AML-193 (cell line): Measurements from ENCODE around the gene CPEB3.

ENCODE experiments used
- DNase-seq, 2 experiments: peaks; one replicate each; lab custom pipeline; 2025; lab: John Stamatoyannopoulos, UW

Gene CPEB3

DNA sequence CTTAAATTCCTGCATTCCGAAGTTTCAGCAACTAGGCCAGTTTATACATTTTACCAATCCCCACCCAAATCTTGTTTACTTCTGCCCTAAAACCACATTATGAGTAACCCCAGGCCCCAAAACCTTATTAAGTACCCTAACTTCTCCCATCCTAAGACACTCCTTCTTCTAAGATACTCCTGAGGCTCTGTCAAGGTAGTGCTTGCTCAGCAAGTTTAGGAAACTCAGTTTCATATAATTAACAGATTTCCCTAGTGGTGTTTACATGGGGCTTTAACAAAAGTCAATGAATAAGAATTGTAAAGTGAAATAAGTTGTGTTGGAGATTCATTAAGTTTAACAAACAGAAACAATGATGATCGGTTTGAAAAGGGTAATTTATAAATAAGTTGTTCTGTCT lies 77.8 kb downstream of the CPEB3 start:
- DNase-seq = no peak

DNA sequence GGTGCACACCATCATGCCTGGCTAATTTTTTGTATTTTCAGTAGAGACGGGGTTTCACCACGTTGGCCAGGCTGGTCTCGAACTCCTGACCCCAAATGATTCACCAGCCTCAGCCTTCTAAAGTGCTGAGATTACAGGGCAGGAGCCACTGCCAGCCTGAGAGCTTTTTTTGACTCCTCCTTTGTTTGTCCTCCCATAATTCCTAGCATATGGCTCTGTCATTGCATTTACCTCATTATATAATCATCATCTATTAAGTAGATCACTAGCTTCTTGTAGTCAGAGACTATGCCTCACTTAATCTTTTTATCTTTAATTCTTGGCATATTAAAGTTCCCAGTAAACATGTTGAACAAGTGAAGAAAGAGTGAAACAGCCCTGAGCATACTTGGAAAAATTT lies 82.1 kb downstream of the CPEB3 start:
- no peak for DNase-seq

DNA sequence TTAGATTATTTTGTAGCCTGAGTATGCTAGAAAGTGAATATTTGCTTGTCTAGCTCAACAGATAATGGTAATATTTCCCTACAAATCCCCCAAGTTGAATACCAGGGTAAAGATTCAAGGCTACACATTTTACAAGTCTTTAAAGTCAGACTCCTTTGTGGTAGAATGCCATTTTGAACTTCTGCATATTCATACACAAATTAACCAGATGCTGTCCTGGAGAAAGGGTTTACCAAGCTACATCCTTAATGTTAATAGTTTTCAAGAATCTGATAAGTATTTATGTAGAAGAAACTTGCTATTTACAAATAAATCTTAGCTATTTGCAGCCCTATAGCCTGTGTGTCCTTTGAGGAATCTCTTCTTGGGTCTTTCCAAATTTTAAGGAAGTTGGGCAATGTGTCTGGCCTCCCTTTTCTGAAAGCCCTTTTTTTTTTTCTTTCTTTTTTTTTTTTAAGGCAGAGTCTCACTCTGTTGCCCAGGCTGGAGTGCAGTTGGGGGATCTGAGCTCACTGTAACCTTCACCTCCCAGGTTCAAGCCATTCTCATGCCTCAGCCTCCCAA lies 82.6 kb downstream of the CPEB3 start:
- DNase-seq = peak; percentile 37 to 52

DNA sequence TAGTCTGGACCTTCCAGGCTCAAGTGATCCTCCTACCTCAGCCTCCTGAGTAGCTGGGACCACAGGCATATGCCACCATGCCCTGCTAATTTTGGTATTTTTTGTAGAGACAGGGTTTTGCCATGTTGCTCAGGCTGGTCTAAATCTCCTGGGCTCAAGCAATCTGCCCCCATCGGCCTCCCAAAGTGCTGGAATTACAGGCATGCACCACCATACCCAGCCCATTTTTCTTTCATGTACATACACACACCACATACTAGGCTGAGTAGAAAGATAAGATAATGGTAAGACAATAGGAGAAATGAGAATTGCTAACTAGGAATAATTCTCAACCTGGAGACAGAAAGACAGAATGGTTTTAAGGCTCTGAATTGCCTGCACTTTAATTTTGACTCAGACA lies 83.8 kb downstream of the CPEB3 start:
- DNase-seq = no peak

DNA sequence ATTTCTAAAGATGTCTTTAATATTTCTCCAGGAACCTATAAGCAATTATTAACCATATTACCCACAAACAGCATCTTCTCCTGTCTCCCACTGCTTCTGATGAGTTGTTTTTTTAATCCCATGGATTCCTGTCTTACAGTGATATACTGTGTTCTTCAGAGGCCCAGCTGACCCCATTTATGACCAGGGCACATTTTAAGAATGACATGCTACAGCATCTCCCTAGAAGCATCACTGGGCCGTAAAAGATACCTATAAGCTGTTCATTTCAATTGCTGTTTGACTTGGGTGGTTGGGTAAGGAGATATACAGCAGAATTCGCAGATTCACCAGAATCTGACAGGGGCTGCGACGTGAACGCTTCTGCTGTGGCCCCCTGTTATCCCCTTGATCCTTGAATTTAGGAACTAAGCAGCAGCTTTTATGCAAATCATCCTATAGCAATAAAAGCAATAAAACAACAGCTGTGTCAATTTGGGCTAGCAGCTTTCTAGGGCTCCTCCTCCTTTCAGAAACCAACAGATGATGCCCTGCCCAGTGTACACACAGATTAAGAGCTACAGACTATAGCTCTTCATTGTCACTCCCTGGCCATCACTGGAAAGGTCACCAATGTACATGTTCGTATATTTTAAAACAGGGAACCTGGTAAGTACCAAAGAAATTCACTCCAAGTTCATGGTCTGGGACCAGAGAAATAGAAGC lies 86.8 kb downstream of the CPEB3 start:
- DNase-seq = no peak

DNA sequence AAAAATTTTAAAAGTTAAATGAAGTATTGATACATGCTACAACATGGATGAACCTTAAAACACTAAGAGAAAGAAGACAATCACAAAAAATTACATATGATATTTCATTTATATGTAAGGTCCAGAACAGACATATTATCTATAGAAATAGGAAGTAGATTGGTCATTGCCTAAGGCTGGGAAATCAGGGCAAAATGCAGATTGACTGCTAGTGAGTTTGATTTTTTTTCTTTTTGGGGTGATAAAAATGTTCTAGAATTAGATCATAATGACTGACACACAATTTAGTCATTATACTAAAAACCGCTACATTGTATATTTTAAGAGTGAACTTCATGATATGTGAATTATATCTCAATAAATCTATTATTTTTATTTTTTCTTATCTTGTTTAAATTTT lies 88.3 kb downstream of the CPEB3 start:
- no peak for DNase-seq

DNA sequence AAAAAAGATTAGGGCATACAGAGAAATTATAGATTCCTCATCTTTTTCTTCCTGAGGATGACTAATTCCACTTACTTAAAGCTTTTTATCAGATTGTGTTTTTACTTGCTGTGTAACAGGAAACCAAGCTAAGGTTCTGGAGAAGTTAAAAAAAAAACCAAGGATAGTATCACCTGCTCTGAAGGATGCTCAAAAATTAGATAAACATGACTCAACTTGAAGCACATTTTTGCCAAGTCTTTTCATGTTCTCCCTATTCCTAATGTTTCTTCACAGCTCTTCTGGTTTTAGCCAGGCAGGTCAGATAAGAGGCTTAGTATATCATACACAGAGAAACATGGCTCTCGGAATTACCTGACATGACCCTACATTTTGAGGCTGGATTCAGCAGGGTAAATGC lies 90.3 kb downstream of the CPEB3 start:
- DNase-seq = no peak

DNA sequence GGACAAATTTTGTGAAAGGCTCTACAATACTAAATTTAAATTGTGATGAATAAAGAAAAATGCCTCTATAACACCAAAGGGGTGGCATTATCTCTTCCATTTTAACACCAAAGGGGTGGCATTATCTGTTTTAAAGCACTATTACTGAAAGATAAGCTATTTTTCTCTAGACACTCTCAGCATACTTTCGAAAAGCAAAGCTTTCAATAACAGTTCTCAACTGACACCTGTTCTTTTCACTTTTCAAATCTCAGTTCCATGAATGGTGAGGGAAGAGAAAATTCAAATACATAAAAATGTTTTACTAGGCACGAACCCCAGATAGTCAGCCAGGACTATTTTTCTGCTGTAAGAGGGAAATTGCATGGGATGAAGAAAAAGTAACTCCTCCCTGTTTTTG lies 103.8 kb downstream of the CPEB3 start:
- DNase-seq = no peak

DNA sequence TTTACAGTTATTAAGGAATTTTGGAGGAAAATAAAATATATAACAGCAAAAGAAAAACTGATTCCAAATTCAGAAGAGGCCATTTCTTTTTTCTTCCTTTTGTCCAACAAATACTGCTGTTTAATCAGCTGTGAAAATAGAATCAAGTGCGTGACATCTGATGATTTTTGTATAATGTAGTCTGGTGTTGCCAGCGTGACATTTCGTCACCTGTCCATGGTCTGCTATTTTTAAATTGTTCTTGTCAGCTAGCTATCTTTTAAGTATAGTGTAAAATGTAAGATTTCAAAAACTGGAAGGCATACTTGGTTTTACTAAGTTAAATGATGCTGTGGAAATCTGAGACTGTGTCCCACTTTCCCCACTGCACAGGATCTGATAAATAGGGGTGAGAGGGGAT lies 105.9 kb downstream of the CPEB3 start:
- no peak for DNase-seq

DNA sequence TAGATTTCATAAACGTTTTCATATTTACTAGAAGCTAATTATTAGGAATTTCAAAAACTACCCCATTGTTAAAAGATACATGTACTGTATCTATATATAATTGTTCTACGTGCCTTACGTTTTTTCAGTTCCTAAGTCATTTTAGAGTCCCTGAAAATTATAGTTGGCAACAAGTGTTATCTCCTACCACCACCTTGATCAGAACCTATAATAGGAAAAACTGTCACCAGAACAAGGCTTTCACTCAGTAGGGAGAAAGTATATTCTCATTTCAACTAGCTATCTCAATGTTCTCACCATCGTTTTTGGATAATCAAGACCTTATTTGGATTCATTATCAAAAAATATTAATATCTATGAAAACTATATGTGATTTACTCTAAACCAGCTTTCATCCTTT lies 107.7 kb downstream of the CPEB3 start:
- DNase-seq = no peak

DNA sequence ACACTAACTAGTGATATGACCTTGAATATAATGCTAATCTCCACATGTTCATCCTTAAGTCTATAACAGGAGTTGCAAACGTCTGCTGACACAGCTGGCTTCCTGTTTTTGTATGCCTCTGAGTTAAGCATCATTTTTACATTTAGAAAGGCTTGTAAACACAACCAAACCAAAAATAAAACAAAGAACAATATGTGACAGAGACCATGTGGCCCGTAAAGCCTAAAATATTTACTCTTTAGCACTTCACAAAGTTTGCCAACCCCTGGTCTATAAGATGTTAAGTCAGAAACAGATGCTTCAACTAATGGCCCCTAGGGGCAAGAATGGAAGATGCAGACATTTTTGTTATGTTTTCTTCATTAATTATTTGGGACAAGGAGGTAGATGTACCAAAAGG lies 109.3 kb downstream of the CPEB3 start:
- DNase-seq = no peak

DNA sequence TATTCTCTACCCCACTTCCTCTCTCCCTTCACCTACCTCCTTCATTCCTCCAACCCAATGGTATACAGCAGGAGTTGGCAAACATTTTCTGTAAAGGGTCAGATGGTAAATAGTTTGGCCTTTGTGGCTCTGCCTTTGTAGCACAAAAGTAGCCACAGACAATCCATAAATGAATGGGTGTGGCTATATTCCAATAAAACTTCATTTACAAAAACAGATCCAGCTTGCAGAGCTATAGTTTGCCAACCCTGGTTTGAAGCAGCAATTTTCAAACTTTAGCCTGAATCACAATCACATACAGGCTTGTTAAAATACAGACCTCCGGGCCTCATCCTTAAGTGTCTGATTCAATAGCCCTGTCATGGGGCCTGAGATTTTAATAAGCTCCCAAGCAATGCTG lies 110.5 kb downstream of the CPEB3 start:
- no peak for DNase-seq

DNA sequence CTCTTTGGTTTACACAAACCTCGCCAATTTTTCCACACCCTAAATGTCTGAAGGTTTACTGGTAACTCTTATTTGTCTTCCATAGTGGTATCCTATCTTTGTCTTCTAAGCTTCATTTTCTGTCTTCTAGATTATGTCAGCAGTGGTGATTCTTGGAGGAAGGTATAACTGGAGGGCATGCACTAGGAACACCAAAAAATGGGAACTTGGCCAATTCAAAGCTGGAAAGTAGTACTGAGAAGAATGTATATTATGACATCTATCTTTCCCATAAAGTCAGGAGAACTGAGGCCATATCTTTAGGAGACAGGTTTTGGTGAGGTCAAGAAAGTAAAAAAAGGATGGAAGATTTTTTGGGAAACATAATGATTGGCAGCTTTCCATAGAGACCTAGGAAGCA lies 113.3 kb downstream of the CPEB3 start:
- DNase-seq = no peak

DNA sequence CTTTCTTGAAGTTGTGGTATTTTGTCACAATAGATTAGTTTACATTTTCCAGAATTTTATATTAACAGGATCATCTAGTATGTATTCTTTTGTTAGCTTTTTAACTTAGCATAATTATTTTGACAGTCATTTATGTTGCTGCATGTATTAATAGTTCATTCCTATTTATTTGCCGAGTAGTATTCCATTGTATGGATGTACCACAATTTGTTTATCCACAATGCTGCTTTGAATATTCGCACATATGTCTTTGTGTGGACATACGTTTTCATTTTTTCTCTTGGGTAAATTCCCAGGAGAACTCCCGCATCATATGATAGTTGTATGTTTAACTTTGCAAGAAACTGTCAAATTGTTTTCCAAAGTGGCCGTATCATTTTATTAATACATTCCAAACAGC lies 115.7 kb downstream of the CPEB3 start:
- DNase-seq = no peak

DNA sequence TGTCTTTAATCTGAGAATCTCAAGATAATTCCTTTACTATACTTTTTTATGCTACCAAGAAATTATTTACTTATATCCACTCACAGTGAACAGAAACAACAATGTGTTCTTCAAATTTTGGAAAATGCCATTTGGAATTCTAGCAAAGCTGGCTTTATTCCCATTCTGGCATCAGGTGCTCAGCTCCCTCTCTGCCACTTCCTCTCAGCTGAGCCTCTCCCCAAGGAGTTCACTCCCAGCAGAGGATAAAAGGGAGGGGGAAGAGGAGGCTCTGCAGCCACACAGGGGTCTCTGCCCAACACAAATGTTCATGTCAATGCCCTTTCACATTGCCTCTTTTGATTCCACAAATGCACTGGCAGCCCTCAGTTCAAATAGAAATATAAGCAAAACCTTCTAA lies 116.9 kb downstream of the CPEB3 start:
- DNase-seq = no peak

DNA sequence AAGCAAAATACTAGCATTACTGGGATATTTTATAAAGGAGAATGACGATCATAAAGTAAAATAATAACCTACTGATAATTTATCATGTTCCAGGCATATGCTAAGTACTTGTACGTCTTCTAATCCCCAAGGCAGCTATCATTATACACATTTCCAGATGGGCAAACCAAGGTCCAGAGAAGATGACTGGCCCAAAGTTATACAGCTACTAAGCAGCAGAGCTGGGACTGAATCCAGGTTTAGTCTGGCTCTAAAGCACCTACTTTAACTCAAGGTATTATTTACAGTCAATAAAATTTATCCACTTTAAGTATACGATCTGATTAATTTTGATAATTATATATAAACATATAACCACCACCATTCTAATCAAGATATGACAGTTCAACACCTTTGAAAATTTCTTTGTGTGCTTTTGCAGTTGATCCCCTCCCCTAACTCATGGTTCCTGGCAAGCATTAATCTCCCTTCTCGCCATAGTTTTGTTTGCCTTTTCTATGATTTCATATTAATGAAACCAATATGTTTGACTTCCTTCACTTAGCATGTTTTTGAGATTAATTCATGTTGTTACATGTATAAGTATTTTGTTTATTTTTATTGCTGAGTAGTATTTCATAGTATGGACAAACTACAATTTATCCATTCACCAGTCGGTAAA lies 126.7 kb downstream of the CPEB3 start:
- DNase-seq = no peak

DNA sequence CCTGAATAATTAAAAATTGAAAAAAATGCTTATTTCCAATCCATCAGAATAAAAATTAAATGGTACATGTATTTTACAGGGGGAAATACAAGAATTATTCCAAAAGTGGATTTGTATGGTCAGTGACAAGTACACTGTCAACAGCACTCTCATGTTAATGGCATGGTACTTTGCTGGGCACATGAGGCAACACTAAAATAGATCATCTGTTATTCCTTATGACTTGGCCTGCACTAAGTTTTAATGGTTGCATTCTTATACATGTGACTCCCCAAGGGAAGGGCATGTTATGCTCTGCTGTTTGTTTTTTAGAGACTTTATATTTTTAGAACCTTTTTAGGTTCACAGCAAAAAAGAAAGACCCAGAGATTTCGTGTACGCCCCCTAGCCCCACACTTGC lies 128.3 kb downstream of the CPEB3 start:
- no peak for DNase-seq

DNA sequence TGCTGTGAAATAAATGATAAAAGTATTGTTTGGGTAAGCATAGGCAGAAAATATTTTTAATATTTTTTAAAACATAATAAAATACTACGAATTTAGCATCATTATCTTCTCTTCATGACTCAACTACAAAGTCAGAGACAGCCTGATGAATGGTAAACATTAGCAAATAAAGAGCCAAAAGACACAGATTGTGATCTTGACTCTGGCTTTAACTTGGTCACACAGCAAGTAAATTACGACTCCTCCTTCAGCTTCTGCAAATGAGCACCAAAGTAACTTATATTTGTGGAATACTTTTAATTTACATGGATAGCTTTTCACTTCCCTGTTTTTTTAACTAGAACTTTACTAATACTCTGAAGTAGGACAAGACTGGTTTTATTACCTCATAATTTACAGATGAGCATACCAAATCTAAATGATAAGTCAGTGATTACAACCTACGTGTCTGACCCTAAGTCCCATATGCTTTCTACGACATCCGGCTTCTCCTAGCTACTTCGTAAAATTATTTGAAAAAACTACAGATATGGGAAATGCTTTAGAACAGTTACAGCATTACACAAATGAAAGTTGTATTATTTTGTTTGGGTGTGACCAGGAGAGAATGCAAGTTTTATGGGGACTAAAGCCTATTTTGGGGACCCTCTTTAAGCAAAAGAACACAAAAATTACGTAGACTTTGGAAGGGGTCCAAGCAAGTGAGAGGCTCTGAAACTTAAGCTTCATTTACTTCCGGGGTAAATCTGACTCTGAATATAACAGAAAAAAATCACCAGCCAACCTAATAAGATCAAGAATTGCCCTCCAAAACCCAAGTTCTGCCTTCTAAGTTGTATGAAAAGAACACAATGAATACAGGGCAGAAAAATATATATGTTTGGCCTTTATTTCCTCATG lies 133.8 kb downstream of the CPEB3 start:
- no peak for DNase-seq

DNA sequence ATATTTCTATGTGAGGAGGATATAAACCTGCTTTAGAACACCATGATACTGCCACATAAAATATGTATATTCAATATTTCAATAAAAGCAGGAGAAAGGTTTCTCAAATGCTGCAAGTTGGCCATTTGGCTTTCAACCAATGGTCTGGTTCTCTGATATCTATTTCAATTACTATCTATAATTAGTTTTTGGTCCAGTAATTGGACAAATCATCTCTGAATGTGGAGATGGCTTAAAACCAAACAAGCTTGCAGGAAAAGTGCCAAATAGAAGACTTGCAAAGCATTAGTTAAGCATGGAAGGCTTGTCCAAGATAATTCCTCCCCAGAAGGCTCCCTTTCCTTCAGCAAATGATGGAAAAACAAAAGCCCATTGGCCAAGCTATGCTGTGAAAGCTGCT lies 140.1 kb downstream of the CPEB3 start:
- no peak for DNase-seq

DNA sequence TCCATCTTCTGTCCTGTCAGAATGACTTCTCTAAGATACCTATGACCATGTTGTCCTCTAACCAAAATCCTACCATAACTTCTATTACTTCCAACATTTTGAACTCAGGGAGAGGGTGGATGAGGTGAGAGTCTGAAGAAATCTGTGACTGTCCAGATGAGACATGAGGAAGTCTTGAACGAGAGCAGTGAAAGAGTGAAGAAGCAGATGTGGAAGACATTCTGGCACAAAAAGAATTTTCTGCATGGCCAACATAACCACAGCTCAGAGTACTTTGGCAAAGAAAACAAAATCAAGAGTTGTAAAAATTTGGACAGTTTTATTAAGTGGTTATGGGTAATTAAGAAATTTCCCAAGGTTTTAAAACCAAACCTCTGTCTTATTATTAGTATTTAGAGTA lies 141.6 kb downstream of the CPEB3 start:
- DNase-seq = no peak

DNA sequence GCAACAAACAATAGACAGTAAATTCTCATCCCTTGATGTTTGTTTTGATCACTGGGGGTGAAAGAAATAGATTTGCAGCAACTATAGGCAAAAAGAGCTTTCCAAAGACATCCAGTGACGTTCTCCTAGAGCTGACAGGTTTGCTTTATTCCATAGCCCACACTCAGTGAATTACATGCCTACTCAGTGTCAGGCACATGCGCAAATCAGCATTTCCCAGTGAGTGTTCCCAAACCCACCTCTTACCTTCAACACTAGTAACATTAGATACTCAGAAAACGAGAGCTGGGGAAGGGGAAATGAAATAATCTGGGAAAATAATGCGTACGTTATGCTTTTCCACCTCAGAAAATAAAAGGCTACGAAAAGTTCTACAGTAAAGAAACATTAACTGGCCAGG lies 144.1 kb downstream of the CPEB3 start:
- DNase-seq = no peak

DNA sequence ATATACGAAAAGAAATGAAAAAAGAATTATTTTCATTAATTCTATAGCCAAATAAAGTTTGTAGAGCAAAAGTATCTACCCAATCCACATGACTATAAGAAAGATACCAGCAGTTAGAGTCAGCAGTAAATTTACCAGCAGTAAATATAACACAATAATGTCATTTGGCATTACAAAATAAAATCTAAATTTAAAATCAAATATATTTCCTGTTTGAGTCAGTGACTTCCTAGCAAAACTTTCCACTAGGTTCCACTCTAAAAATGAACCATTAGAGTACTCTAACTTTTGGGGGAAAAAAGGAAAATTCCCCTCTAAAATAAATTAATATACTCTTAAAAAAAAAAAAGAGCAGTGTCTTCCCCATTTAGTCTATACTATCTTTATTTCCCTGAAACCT lies 144.8 kb downstream of the CPEB3 start:
- DNase-seq = no peak

DNA sequence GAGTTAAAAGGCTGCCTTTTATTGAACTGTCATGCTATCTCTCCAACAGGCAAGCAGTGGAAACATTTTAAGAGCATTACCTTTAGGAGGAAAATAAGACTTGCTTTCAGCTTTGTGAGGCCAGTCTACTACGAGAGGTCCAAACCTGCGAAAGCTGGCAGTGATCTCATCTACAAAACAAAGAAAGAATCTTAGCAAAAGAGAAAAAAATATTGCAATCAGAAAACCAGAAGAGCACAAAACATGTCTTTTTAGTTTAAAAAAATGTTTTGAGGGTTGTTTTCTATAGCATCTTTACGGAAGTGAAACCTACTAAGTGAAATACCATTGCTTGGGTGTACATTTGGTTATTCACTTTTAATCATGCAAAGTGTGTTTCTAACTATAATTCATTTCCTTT lies 147.9 kb downstream of the CPEB3 start:
- no peak for DNase-seq
